Subcutaneous adipose tissue (tissue), 4 donors: Measurements from ENCODE around the gene U2AF2. TPM values are rescaled to one million over a fixed set of nuclear protein-coding genes. Genes with fewer than 3 reads are reported as not detected.

Experiments
- total RNA-seq, 4 donors: library from RNA; depleted of rRNA; stranded (reverse); fragments of >200 nt; gene quantifications; one replicate each; pipeline ENCODE4 v1.1.0, GENCODE V29; 2016
- TF ChIP-seq, protein P1 (sequence below): fragments of 450-650 bp; IDR thresholded peaks from one replicate; pipeline ENCODE4 v1.5.1; 2016; ENCODE audit warnings: low read depth, mild to moderate bottlenecking, control low read depth, antibody characterized with exemption, moderate library complexity

The U2AF2 gene
- total RNA-seq, 4 donors from 2014 or later: 51.8 to 96.8 (median 72.5) TPM

DNA sequence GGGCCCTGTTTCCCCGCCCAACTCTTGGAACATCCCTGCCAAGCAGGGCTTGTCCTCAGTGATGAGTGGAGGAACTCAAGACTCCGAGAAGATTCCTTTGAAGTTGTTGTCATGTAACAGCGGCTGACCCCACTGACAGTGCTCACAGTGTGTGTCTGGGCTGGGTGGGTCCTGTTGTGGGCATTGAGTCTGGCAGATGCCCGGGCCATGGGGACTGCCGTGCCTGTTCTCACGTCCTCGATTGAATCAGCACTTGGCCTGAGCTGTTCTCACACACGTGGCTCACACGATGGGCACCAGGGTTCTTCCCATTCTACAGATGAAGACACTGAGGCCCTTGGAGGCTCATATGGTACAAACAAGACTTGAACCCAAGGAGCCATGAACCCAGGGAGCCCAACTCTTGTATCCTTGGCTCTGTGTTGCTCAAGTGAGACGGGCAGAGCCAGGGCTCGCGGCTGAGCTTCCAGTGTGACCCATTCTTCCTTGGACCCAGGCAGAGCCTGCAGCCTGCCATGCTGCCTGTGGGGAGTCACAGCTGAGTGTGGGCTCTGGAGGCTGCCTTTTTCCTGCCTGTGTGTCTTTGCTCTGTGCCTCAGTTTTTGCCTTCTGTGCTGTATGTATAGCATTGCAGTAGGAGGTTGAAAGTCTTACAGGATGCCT is 11.6 kb downstream of the U2AF2 start:
- TF ChIP-seq, protein P1, sequence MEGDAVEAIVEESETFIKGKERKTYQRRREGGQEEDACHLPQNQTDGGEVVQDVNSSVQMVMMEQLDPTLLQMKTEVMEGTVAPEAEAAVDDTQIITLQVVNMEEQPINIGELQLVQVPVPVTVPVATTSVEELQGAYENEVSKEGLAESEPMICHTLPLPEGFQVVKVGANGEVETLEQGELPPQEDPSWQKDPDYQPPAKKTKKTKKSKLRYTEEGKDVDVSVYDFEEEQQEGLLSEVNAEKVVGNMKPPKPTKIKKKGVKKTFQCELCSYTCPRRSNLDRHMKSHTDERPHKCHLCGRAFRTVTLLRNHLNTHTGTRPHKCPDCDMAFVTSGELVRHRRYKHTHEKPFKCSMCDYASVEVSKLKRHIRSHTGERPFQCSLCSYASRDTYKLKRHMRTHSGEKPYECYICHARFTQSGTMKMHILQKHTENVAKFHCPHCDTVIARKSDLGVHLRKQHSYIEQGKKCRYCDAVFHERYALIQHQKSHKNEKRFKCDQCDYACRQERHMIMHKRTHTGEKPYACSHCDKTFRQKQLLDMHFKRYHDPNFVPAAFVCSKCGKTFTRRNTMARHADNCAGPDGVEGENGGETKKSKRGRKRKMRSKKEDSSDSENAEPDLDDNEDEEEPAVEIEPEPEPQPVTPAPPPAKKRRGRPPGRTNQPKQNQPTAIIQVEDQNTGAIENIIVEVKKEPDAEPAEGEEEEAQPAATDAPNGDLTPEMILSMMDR: no peak

- TF ChIP-seq, protein P1: no peak
Observed at GRCh38 chr19:55667006-55667381, 12.2 kb downstream of the U2AF2 start.

GRCh38 chr19:55667511-55667910 is 12.7 kb downstream of the U2AF2 start:
- TF ChIP-seq, protein P1: no peak

GRCh38 chr19:55667958-55668357 is 13.1 kb downstream of the U2AF2 start:
- TF ChIP-seq, protein P1: no peak

DNA sequence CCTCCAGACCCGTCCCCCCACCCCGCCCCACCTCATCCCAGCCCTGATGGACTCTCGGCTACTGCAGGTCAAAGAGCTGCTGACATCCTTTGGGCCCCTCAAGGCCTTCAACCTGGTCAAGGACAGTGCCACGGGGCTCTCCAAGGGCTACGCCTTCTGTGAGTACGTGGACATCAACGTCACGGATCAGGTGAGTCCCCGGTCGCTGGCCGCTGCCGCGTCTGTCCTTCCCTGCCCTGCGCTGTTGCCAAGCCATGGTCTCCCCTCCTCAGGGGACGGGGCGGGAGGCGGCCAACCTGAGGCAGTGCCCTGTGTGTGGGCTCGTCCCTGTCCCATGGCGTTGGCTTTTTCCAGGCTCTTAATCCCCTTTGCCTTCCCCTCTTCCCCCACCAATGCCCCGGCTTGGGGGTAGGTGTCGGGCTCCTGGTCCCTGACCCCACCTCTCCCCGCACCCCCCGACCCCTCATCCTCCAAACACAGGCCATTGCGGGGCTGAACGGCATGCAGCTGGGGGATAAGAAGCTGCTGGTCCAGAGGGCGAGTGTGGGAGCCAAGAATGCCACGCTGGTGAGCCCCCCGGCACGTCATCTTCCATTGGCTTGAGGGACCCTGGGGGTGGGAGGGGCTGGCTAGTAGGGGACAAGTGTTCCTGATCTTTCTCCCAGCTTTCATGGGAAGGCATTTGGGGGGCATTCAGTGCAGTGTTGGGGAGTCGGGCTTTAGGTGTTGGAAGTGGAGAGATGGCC is 13.9 kb downstream of the U2AF2 start:
- TF ChIP-seq, protein P1: no peak

- TF ChIP-seq, protein P1: no peak
Observed at GRCh38 chr19:55669418-55670279, 14.8 kb downstream of the U2AF2 start.
